Metanephros (tissue), 1 donor: ENCODE measurements around the gene RAD52. TPM values are rescaled to one million over a fixed set of nuclear protein-coding genes. Genes with fewer than 3 reads are reported as not detected.

Experiments
- total RNA-seq: library from RNA; depleted of rRNA; stranded (reverse); fragments of >200 nt; gene quantifications from one replicate; pipeline ENCODE4 v1.2.3, GENCODE V29; 2014

Gene RAD52
- total RNA-seq = 57.2 TPM

DNA sequence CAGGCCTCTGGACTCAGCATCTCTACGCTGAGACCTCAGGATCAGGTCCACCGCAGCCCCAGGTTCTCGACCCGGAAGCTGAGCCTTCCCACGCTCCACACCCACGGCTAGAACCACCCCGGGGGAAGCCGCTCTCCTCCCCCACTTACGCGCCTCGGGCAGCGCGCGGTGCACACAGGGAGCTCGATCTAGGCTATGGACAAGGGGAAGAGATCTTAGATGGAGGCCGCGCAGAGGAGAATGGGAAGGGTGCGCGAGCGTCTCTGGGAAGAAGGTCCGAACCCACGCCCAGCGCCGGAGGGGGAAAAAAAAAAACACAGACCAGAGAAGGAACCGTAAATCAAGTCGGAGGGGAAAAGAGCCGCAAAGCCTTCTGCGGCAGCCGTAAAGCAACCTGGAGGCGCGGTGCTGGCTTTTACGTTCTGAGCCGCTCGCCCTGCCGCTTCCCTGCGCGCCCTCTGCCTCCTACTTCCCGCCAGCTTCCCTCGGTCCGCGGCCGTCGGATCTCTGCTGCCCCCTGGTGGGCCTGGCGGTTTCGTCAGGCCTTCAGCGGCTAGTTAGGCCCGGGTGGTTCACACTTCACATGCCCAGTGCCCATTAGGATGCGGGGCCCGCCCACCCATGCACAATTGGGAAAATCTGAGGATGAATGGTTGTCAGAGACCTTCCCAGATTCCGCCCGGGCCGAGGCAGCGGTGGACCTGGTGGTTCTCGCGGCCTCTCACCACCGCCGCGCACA is at the start of gene RAD52:
Gene RAD52 (minus strand): TSS at position 242 of the 739 bp plus-strand sequence. CDS start 16,636 bp downstream, outside the sequence.

DNA sequence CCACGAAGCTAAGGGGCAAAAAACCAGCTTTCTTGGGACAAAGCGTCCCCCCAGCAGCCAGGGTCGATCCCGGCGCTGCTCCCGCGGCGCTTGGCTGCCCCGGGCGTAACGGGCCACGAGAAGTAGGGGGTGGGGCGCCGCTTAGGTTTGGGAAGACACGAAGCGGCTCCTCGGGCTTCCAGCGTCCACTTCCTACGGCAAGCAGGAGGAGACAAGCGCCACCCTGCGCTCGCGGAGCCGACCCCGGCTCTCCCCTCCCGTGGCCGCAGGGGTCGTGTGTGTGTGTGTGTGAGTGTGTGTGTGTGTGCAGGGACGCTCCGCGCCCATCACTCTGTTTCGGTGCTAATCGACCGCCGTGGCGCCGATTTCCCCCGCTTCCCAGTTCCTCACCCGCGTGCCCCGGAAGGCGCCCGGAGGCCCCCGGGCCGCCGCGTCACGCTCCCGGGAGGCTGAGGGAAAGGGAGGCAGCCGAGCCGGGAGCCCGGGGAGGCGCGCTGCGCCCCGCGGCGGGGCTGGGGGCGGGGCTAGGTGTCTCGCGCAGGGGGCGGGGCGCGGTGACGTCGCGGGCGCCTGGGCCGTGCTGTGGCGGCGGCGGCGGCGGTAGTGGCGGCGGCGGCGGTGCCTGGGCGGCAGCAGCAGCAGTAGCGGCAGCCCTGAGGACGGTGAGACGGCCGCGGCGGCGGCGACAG is 41.3 kb upstream of the RAD52 start, which contains the start of gene ERC1:
Gene ERC1 (plus strand): TSS at position 563 of the 689 bp plus-strand sequence. CDS start 36,681 bp downstream, outside the sequence.

Other genes with a start within 250 kb of the RAD52 start
- gene WNK1, start 197.1 kb downstream of the RAD52 start, total RNA-seq = 246 TPM
- gene ERC1, start 41.5 kb upstream of the RAD52 start, total RNA-seq = 49.1 TPM